ENCODE results near the gene SLC5A1. TPM values are rescaled to one million over a fixed set of nuclear protein-coding genes. Genes with fewer than 3 reads are reported as not detected.

Gene SLC5A1
- total RNA-seq, 1 donor from 2014 or later = not detected

DNA sequence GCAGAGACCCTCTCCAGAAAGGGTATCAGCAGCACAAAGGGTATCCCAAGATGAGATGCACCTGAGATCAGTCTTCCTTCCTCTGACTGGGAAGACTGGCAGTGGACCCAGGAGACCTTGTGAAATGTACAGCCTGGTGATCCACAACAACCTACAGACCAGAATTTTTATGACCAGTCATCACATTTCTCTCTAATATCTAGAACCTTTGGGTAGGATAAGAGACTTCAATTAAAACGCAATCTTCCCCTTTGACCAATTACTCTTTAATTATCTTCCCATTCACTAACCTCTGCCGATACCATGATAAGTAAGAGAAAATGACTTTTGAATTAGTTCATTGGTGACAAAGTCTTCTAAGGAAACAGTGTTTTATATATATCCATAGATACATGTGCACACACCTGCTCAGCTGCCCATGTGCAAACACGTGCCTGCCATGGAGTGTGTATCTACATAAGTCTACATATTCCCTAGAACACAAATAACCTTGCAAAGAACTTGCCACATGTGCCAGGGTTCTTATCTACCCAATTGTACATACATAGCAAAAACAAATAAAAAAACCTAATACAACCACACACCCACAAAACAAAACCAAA lies 44.2 kb upstream of the SLC5A1 start:
- no peaks in the 10 kb centered on the region for H3K36me3 Mint-ChIP-seq
- H3K27ac ChIP-seq = no peak overlapping the region

DNA sequence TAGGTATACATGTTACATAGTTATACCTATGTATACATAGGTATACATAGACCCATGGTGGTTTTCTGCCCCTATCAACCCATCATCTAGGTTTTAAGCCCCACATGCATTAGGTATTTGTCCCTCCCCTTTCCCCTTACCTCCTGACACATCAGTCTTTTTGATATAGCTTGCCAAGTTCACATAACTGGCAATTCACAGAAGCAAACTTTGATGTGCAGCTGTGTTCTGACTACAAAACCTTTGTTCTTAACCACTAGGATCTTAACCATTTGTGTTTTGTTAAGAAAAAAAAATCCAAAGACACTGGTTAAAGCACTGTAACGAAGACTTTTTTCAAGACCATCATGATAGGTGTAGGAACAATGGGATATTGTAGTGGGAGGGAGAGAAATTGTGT lies 42.9 kb upstream of the SLC5A1 start:
- no peaks in the 10 kb centered on the region for H3K36me3 Mint-ChIP-seq
- no peak overlapping the region for H3K27ac Mint-ChIP-seq
- TF ChIP-seq, protein P1, sequence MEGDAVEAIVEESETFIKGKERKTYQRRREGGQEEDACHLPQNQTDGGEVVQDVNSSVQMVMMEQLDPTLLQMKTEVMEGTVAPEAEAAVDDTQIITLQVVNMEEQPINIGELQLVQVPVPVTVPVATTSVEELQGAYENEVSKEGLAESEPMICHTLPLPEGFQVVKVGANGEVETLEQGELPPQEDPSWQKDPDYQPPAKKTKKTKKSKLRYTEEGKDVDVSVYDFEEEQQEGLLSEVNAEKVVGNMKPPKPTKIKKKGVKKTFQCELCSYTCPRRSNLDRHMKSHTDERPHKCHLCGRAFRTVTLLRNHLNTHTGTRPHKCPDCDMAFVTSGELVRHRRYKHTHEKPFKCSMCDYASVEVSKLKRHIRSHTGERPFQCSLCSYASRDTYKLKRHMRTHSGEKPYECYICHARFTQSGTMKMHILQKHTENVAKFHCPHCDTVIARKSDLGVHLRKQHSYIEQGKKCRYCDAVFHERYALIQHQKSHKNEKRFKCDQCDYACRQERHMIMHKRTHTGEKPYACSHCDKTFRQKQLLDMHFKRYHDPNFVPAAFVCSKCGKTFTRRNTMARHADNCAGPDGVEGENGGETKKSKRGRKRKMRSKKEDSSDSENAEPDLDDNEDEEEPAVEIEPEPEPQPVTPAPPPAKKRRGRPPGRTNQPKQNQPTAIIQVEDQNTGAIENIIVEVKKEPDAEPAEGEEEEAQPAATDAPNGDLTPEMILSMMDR (IDR thresholded peaks at IDR 0.05) = no peak
- TF ChIP-seq EZH2 (IDR thresholded peaks at IDR 0.05) = no peak
- TF ChIP-seq EZH2phosphoT487 (IDR thresholded peaks at IDR 0.05) = no peak

More for the DNA sequence above, 44.2 kb upstream of the SLC5A1 start:
- Histone ChIP-seq H3K79me2 (ENCODE audit: low read depth) (no peaks in the 10 kb centered on the region), H2AFZ (replicated peaks) (no peak overlapping the region), H3F3A (ENCODE audit: low read depth) (no peaks in the 10 kb centered on the region), H3K9me3 (ENCODE audit: low read depth) (no peaks in the 10 kb centered on the region), H3K36me3 (no peaks in the 10 kb centered on the region), H3K9ac (no peak overlapping the region), H3K4me1 (no peaks in the 10 kb centered on the region), H4K20me1 (ENCODE audit: low read depth) (no peaks in the 10 kb centered on the region), H3K27me3 (peaks cover 2% of the 10 kb centered on the region), H3K4me2 (no peak overlapping the region), H3K4me3 (no peak overlapping the region)
- Mint-ChIP-seq H3K27me3 (ENCODE audit: insufficient read depth, low read depth) (peaks cover 2% of the 10 kb centered on the region), H3K9me3 (no peaks in the 10 kb centered on the region), H3K4me3 (no peak overlapping the region), H3K4me1 (no peaks in the 10 kb centered on the region), H3K27ac (no peak overlapping the region)
- TF ChIP-seq EZH2 (IDR thresholded peaks at IDR 0.05) (no peak), EZH2phosphoT487 (IDR thresholded peaks at IDR 0.05) (no peak)
- TF ChIP-seq, protein P1 (IDR thresholded peaks at IDR 0.05) = no peak
- no peak for DNase-seq (ENCODE audit: low spot score)

DNA sequence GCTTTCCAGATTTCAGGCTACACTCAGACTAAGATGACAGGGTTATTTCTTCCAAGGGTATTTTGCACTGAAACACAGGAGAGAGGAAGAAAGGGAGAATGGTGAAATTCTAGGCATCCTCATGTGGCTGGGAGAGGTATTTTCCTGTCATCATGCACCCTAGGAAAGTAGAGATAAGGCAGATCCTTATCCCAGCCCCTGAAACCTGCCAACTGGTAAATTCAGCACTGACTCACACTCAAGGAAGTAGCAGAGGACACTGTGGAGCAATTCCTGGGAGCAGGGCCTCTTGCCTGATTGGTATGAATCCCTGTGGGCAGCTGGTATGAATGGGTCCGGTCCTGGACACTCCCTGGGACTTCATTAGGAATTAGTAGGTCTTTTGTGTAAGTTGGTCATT lies 37.6 kb upstream of the SLC5A1 start:
- H3F3A ChIP-seq (ENCODE audit: low read depth) = no peaks in the 10 kb centered on the region
- no peaks in the 10 kb centered on the region for H3K36me3 Mint-ChIP-seq
- no peaks in the 10 kb centered on the region for H4K20me1 ChIP-seq (ENCODE audit: low read depth)
- H3K27ac ChIP-seq = no peak overlapping the region
- no peaks in the 10 kb centered on the region for H3K27me3 ChIP-seq
- H3K27ac Mint-ChIP-seq = no peak overlapping the region
- H3K9me3 ChIP-seq (ENCODE audit: low read depth) = peaks cover 5% of the 10 kb centered on the region
- H3K4me3 ChIP-seq = no peak overlapping the region
- no peaks in the 10 kb centered on the region for H3K9me3 Mint-ChIP-seq
- TF ChIP-seq, protein P1 (IDR thresholded peaks at IDR 0.05) = no peak
- H3K4me3 Mint-ChIP-seq = no peak overlapping the region
- H3K79me2 ChIP-seq (ENCODE audit: low read depth) = no peaks in the 10 kb centered on the region
- no peaks in the 10 kb centered on the region for H3K4me1 Mint-ChIP-seq
- no peaks in the 10 kb centered on the region for H3K27me3 Mint-ChIP-seq (ENCODE audit: insufficient read depth, low read depth)
- H3K36me3 ChIP-seq = no peaks in the 10 kb centered on the region
- no peak overlapping the region for H2AFZ ChIP-seq (replicated peaks)
- H3K4me1 ChIP-seq = no peaks in the 10 kb centered on the region
- H3K4me2 ChIP-seq = no peak overlapping the region
- DNase-seq (ENCODE audit: low spot score) = no peak
- H3K9ac ChIP-seq = no peak overlapping the region

More for the DNA sequence above, 42.9 kb upstream of the SLC5A1 start:
- H3K4me3 Mint-ChIP-seq = no peak overlapping the region
- Histone ChIP-seq H3K9ac (no peak overlapping the region), H3K79me2 (ENCODE audit: low read depth) (no peaks in the 10 kb centered on the region), H3K9me3 (ENCODE audit: low read depth) (no peaks in the 10 kb centered on the region), H3K4me2 (no peak overlapping the region), H3K27me3 (peaks cover 2% of the 10 kb centered on the region), H3K4me3 (no peak overlapping the region), H3K4me1 (no peaks in the 10 kb centered on the region), H2AFZ (replicated peaks) (no peak overlapping the region), H3F3A (ENCODE audit: low read depth) (no peaks in the 10 kb centered on the region), H4K20me1 (ENCODE audit: low read depth) (no peaks in the 10 kb centered on the region), H3K36me3 (no peaks in the 10 kb centered on the region), H3K27ac (no peak overlapping the region)
- H3K9me3 Mint-ChIP-seq = no peaks in the 10 kb centered on the region
- H3K4me1 Mint-ChIP-seq = no peaks in the 10 kb centered on the region
- peaks cover 2% of the 10 kb centered on the region for H3K27me3 Mint-ChIP-seq (ENCODE audit: insufficient read depth, low read depth)
- no peak for DNase-seq (ENCODE audit: low spot score)

Data from neural progenitor cell (in vitro differentiated cells).